Subcutaneous abdominal adipose tissue (tissue), 5 donors: ENCODE results near the gene STAT5A.

Experiments used
- H3K27ac ChIP-seq: one replicate; pipeline ENCODE4 v1.7.0; 2013; ENCODE audit warnings: low read depth, mild to moderate bottlenecking, inconsistent platforms, low read length, moderate library complexity
- H3K27me3 ChIP-seq, 5 donors: one replicate each; pipeline ENCODE4 v1.7.0; 2013; ENCODE audit warnings: low read length in 5 of 5, inconsistent platforms in 1 of 5; ENCODE audit not compliant: control insufficient read depth in 5 of 5, insufficient read depth in 4 of 5
- H3K36me3 ChIP-seq, 5 donors: one replicate each; pipeline ENCODE4 v1.7.0; 2013; ENCODE audit warnings: low read length in 5 of 5; ENCODE audit not compliant: control insufficient read depth in 5 of 5, insufficient read depth in 5 of 5
- H3K4me1 ChIP-seq, 5 donors: one replicate each; pipeline ENCODE4 v1.7.0; 2013; ENCODE audit warnings: low read length in 5 of 5, mild to moderate bottlenecking in 3 of 5, moderate library complexity in 1 of 5; ENCODE audit not compliant: control insufficient read depth in 5 of 5, insufficient read depth in 5 of 5
- H3K4me3 ChIP-seq, 5 donors: one replicate each; pipeline ENCODE4 v1.7.0; 2013; ENCODE audit warnings: low read length in 5 of 5, low read depth in 1 of 5
- H3K9ac ChIP-seq, 5 donors: one replicate each; pipeline ENCODE4 v1.7.0; 2013; ENCODE audit warnings: low read length in 5 of 5, mild to moderate bottlenecking in 4 of 5, moderate library complexity in 3 of 5
- H3K9me3 ChIP-seq, 5 donors: one replicate each; pipeline ENCODE4 v1.7.0; 2013; ENCODE audit warnings: low read length in 5 of 5; ENCODE audit not compliant: control insufficient read depth in 5 of 5
- donor health status: healthy.
- donor health status: healthy.
- donor health status: healthy.
- donor health status: healthy.
- donor health status: healthy.

Gene STAT5A

DNA sequence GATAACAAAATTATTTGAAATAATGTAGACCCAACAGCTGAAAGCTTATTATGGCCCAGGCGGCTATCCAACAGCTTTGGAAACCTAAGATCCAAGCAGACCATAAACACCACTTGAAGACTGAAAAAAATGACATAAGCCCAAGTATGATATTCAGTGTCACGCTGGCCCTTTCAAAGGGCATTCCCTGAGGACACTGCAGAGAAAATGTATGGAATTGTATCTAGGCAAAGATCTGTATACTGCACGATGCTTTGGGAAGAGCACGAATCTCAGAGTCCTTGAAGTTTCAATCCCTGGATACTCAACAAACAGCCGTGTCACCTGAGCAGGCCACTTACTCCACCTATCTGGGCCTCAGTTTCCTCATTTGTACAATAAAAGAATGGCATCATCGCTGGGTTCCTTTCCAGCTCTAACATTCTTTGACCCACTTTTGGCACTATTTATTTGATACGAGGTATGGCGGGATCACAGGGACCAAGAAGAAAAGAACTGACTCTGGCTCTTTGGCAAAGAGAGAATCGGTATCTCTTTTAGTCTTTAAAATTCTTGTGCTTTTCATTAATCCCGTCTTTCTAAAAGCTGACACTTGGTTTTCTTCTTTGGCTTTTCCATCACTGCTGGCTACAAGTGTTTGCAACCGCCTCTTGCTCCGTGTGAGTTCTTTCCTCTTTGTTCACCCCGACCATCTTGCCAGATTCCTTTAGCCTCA, 13.3 kb upstream of the STAT5A start:
- peak overlapping the region; percentile 58 for H3K27ac ChIP-seq
- H3K4me1 ChIP-seq: peaks cover 11 to 67% (median 55%) of the 10 kb centered on the region in 5 donors
- no peaks in the 10 kb centered on the region for H3K9me3 ChIP-seq
- H3K4me3 ChIP-seq: peak overlapping the region; percentile 65 to 90 (median 87)
- H3K27me3 ChIP-seq: no peaks in the 10 kb centered on the region
- H3K36me3 ChIP-seq: no peaks in the 10 kb centered on the region
- peak overlapping the region; percentile 77 to 90 (median 78) for H3K9ac ChIP-seq

DNA sequence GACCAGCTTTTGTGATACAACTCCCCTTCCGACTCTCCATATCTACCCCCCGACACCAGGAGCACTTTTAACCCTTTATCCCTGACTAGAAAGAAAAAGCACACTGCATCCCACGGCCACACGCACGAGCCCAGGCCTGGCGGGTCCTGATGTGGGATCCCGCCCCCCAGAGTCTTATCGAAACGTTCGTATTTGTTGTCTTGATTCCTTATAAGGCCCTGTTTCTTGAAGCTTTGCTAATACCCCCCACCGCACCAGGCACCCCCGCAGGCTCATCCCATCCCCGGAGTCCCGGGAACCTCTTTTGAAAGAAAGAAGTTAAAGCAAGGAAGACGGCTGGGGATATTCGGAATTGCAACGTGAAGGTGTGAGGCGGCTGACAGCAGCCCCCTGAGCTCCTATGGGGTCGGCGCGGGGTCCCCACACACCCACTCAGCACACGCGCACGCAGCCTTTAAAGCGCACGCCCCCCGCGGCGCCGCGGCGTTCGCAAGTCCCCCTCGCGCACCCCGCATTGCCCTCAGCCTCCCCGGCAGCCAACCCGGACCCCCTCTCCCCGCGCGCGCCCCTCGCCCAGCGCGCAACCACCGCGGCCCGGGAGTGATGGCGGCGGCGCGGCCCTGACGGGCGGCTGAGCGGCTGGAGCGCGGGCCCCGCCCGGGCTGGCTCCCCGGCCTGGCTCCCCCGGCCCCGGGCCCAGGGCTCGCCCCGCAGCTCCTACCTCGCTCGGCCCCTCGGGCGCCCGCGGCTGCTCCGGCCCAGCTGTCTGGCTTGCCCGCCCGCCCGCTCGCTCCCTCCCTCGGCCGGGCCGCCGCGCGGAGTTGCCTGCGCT, 12.6 kb upstream of the STAT5A start:
- peaks cover 9 to 59% (median 47%) of the 10 kb centered on the region in 5 donors for H3K4me1 ChIP-seq
- H3K27ac ChIP-seq: peak overlapping the region; percentile 58
- peak overlapping the region; percentile 65 to 90 (median 87) for H3K4me3 ChIP-seq
- H3K9me3 ChIP-seq: no peaks in the 10 kb centered on the region
- peak overlapping the region; percentile 77 to 92 (median 85) for H3K9ac ChIP-seq
- H3K36me3 ChIP-seq: no peaks in the 10 kb centered on the region
- no peaks in the 10 kb centered on the region for H3K27me3 ChIP-seq

- Histone ChIP-seq H3K9me3 (no peaks in the 10 kb centered on the region), H3K36me3 (no peaks in the 10 kb centered on the region), H3K4me1 (peaks cover 8 to 54% (median 42%) of the 10 kb centered on the region in 5 donors), H3K27me3 (no peaks in the 10 kb centered on the region), H3K4me3 (peak within 1 kb of the TSS; percentile 65 to 90 (median 87)), H3K9ac (peak within 1 kb of the TSS; percentile 77 to 94 (median 90)), H3K27ac (peak within 1 kb of the TSS; percentile 98)
Measured at GRCh38 chr17:42276359-42276608, 12.0 kb upstream of the STAT5A start, which contains the start of gene STAT5B. Gene STAT5B (minus strand): TSS chr17:42276391. CDS start chr17:42232127, 44,264 bp downstream.

DNA sequence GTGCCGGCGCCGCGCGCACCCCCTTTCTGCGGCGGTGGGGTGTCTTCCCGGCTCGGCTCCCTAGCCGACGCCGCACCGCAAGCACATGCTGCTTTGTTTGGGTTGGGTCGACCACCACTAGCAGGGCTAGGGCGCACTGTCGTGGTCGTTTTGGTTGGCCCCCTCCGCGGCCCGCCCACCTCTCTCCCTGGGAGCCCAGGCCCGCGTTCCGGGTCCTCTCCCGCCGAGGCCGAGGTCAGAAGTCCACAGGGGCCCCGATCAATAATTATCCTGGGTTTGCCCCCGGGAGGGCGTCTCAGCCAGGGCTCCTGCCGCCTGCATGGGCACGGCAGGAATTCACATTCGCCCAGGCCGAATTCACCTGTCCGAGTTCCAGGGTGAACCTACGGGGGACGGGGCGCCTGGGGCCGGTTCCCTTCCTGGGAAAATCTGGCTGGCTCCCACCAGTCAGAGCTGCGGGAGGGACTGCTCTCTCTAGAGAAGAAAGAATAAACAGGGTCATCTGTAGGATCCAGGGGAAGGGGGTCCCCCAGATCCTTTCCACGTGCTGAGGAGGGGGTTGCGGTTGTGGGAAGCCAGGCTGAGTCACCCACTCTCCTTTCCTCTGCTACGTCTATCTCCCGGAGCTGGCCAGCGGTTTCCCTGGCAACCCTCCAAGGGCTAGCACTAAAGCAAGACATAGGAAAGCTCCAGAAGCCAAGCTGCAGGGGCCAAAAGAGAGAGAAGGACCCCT, 11.5 kb upstream of the STAT5A start:
- Histone ChIP-seq H3K27ac (peak overlapping the region; percentile 98), H3K4me3 (peak overlapping the region; percentile 51 to 87 (median 78)), H3K9ac (peak overlapping the region; percentile 73 to 94 (median 89)), H3K27me3 (no peaks in the 10 kb centered on the region), H3K9me3 (no peaks in the 10 kb centered on the region), H3K36me3 (no peaks in the 10 kb centered on the region), H3K4me1 (peaks cover 8 to 49% (median 39%) of the 10 kb centered on the region in 5 donors)

DNA sequence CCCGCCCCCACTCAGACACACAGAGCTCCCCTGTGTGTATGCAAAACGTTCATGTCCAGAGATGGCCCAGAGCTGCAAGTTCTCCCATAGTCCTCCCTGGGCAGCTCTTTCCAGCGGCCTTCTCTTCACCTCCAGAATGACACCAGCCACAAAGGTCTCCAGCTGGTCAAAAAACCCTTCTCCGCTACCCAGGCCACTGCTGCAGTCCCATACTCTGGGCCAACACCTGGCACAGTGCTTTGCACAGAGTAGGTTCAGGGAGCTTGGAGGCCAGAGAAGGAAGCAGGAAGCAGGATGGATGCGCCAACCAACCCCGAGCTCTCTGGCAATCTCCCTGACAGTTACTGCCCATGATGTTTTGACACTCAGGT, 11.0 kb upstream of the STAT5A start:
- no peaks in the 10 kb centered on the region for H3K27me3 ChIP-seq
- peak overlapping the region; percentile 98 for H3K27ac ChIP-seq
- H3K9me3 ChIP-seq: no peaks in the 10 kb centered on the region
- peak overlapping the region in 2 of 5 donors; percentile 32 to 76 for H3K4me3 ChIP-seq
- H3K9ac ChIP-seq: peak overlapping the region in 3 of 5 donors; percentile 36 to 94 (median 92)
- peaks cover 8 to 44% (median 37%) of the 10 kb centered on the region in 5 donors for H3K4me1 ChIP-seq
- no peaks in the 10 kb centered on the region for H3K36me3 ChIP-seq

DNA sequence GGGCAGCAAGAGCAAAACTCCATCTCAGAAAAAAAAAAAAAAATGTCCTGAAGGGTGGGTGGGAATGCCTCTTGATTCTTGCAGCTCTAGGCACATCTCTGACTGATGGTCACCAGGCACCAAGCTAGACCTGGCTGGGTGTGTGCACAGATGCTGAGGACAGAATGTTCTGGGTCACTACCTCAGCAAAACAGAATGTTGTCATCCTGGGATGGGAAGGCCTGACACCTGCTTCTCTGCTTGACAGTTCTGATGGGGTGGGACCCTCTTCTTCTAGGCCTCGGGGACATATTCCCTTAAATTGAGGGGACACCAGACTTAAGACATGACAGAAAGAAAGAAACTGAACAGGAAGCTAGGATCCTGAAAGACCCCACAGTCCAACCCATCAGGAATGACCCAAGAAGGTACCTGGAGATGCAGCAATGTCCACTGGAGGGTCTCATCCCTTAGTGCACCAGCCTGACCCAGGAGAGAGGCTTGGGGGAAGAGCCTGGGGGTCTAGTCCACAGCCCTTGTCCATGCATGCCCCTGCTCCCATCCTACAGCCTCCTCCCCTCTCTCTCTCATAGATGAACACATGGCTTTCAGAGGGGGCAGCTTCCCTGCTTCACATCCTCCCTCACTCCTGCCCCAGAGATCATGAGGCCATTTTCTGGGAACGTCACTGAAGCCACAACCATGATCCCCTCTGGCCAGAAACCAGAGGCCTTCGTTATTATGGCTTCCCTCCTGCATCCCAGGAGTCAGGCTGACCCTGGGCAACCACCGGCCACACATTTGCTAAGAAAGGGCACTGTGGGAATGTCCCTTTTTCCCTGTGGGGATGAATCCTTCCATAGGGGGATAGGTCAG, 8.3 kb upstream of the STAT5A start:
- H3K4me1 ChIP-seq: peaks cover 5 to 19% (median 15%) of the 10 kb centered on the region in 5 donors

GRCh38 chr17:42281571-42282096, 6.7 kb upstream of the STAT5A start:
- no peak overlapping the region for H3K27ac ChIP-seq

More for the DNA sequence above, 8.3 kb upstream of the STAT5A start:
- Histone ChIP-seq H3K9ac (no peak overlapping the region), H3K27me3 (no peaks in the 10 kb centered on the region), H3K9me3 (no peaks in the 10 kb centered on the region), H3K36me3 (no peaks in the 10 kb centered on the region), H3K27ac (no peak overlapping the region), H3K4me3 (no peak overlapping the region)

GRCh38 chr17:42282478-42283080, 5.7 kb upstream of the STAT5A start:
- no peaks in the 10 kb centered on the region for H3K27me3 ChIP-seq
- no peak overlapping the region for H3K9ac ChIP-seq
- H3K27ac ChIP-seq: no peak overlapping the region
- peaks cover 6 to 25% (median 23%) of the 10 kb centered on the region in 5 donors for H3K4me1 ChIP-seq
- no peak overlapping the region for H3K4me3 ChIP-seq
- no peaks in the 10 kb centered on the region for H3K36me3 ChIP-seq
- H3K9me3 ChIP-seq: no peaks in the 10 kb centered on the region

More at GRCh38 chr17:42281571-42282096, 6.7 kb upstream of the STAT5A start:
- Histone ChIP-seq H3K9ac (no peak overlapping the region), H3K36me3 (no peaks in the 10 kb centered on the region), H3K4me3 (no peak overlapping the region), H3K27me3 (no peaks in the 10 kb centered on the region), H3K9me3 (no peaks in the 10 kb centered on the region), H3K4me1 (peaks cover 5 to 25% (median 22%) of the 10 kb centered on the region in 5 donors)
